GM18519 (cell line): Measurements from ENCODE around the gene GAPDH.
"Not testable (repeated sequence)": the region's sequence is repeated elsewhere in the genome, so short reads cannot be mapped to it uniquely, and the experiment has no call there.

Source experiments
- ATAC-seq: cut with Tn5 transposase; IDR thresholded peaks from one replicate; pipeline ENCODE4 v1.9.1; 2021; ENCODE audit warnings: mild to moderate bottlenecking, moderate library complexity; ENCODE audit not compliant: unreplicated experiment, low FRiP score

Gene GAPDH

DNA sequence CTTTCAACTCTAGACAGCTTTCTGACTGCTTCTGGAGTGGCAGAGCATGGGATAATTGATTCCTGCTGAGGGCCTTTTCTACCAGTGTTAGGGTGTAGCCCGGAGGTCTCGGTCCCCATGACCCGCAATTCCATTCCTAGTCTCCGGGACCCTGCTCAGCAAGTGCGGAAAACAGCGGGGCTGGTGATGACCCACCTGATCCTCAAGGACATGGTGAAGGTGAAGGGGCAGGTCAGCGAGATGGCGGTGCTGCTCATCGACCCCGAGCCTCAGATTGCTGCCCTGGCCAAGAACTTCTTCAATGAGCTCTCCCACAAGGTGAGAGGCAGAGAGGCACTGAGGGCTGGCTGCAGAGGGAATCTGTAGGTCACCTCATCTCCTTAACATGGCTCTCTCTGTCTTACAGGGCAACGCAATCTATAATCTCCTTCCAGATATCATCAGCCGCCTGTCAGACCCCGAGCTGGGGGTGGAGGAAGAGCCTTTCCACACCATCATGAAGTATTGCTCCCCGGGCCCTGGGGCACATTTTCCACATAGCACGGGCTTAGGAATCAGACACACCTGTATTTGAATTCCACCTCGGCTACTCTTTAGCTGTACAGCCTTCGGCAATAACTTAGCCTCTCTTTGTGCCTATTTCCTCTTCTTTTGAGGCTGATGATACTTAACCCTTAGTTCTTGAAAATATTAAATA lies 5.6 kb upstream of the GAPDH start:
- ATAC-seq, result no peak

DNA sequence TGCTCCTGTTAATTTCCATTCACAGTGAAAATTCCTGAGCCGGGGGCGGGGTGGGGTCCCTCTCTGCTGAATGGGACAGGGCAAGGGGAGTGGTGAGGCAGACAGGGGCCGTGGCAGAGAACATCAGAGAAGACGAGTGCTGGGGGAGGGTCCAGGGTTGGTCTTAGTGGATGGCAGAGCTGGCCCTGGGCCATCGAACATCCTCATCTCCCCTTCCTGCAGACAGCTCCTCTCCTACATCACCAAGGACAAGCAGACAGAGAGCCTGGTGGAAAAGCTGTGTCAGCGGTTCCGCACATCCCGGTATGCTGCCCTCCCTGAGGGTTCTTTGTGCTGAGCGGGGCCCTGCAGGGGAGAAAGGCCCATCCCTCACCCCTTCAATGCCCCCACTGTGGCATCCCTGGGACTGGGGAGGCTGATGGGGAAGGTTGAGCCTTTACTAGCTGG lies 5.0 kb upstream of the GAPDH start:
- ATAC-seq, result no peak

DNA sequence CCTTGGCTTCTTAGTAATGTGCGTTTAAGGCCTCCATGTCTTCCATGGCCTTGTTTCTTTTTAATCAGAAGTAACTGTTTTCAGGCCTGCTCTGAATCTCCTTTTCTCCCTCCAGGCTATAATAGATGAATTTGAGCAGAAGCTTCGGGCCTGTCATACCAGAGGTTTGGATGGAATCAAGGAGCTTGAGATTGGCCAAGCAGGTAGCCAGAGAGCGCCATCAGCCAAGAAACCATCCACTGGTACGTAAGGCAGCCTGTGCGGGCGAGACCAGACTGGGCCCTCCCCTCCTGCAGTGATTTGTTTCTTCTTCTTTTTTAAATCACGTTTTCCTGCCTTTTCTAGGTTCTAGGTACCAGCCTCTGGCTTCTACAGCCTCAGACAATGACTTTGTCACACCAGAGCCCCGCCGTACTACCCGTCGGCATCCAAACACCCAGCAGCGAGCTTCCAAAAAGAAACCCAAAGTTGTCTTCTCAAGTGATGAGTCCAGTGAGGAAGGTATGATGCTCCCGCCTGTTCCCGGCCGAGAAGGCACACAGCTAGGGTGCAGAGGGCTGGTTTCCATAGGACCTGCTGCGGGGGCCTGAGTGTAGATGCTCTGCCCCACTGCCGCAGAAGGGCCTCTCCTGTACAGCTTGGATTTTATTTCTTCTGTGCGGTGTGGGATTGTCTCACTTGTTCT lies 3.6 kb upstream of the GAPDH start:
- no peak for ATAC-seq

DNA sequence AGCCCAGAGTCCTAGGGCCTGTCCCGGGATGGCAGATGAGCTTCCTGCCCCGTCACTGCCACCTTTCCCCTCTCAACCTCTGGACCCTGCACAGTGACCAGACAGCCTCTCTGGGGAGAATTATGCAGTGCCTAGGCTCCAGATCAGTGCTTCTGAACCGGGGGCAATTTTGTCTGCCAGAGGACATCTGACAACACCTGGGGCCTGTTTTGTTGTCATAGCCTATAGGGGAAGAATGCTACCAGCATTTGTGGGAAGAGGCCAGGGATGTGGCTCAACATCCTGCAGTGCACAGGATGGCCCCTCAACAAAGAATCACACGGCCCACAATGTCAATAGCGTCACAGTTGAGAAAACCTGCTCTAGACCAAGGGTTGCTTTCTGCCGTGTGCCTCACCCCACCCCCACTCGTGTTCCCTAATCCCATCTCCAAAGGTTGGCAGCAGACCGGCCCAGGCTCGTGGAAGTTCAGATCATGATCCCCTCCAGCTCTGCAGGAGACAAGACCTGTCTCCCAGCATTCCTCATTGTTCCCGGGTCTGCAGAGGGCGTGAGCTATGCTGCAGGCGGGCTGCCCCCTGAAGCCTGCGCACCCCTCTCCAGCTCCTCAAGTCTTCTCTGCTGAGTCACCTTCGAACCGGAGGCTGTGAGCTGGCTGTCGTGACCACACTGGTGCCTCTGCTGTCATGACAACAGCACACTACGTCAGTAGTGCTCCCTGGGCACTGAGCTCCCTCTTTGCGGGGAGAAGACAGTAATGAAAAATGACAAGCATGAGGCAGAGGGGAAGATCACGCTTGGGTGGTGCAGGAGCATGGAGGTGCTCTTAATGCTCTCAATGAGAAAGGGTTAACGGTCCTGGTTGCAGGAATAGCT lies 2.0 kb upstream of the GAPDH start:
- ATAC-seq, result no peak

DNA sequence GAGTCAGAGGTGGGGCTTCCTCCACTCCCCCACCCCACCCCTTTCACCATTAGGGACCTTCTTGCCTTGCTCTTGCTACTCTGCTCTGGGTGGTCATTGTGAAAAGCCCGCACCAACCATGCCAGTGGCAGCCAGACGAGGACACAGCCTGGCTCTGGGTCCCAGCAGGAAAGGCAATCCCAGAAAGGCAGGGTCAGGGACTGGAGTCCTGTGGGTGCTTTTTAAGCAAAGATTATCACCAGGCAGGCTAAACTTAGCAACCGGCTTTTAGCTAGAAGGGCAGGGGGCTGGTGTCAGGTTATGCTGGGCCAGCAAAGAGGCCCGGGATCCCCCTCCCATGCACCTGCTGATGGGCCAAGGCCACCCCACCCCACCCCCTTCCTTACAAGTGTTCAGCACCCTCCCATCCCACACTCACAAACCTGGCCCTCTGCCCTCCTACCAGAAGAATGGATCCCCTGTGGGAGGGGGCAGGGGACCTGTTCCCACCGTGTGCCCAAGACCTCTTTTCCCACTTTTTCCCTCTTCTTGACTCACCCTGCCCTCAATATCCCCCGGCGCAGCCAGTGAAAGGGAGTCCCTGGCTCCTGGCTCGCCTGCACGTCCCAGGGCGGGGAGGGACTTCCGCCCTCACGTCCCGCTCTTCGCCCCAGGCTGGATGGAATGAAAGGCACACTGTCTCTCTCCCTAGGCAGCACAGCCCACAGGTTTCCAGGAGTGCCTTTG lies 1.2 kb upstream of the GAPDH start:
- peak; percentile 14 for ATAC-seq

DNA sequence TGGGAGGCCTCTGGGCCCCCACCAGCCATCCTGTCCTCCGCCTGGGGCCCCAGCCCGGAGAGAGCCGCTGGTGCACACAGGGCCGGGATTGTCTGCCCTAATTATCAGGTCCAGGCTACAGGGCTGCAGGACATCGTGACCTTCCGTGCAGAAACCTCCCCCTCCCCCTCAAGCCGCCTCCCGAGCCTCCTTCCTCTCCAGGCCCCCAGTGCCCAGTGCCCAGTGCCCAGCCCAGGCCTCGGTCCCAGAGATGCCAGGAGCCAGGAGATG lies 729 bp upstream of the GAPDH start:
- peak; percentile 8 for ATAC-seq

DNA sequence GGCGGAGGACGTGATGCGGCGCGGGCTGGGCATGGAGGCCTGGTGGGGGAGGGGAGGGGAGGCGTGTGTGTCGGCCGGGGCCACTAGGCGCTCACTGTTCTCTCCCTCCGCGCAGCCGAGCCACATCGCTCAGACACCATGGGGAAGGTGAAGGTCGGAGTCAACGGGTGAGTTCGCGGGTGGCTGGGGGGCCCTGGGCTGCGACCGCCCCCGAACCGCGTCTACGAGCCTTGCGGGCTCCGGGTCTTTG lies 303 bp downstream of the GAPDH start:
- ATAC-seq, result no peak

DNA sequence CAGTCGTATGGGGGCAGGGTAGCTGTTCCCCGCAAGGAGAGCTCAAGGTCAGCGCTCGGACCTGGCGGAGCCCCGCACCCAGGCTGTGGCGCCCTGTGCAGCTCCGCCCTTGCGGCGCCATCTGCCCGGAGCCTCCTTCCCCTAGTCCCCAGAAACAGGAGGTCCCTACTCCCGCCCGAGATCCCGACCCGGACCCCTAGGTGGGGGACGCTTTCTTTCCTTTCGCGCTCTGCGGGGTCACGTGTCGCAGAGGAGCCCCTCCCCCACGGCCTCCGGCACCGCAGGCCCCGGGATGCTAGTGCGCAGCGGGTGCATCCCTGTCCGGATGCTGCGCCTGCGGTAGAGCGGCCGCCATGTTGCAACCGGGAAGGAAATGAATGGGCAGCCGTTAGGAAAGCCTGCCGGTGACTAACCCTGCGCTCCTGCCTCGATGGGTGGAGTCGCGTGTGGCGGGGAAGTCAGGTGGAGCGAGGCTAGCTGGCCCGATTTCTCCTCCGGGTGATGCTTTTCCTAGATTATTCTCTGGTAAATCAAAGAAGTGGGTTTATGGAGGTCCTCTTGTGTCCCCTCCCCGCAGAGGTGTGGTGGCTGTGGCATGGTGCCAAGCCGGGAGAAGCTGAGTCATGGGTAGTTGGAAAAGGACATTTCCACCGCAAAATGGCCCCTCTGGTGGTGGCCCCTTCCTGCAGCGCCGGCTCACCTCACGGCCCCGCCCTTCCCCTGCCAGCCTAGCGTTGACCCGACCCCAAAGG lies 804 bp downstream of the GAPDH start:
- no peak for ATAC-seq

DNA sequence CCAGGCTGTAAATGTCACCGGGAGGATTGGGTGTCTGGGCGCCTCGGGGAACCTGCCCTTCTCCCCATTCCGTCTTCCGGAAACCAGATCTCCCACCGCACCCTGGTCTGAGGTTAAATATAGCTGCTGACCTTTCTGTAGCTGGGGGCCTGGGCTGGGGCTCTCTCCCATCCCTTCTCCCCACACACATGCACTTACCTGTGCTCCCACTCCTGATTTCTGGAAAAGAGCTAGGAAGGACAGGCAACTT lies 1.3 kb downstream of the GAPDH start:
- no peak for ATAC-seq

DNA sequence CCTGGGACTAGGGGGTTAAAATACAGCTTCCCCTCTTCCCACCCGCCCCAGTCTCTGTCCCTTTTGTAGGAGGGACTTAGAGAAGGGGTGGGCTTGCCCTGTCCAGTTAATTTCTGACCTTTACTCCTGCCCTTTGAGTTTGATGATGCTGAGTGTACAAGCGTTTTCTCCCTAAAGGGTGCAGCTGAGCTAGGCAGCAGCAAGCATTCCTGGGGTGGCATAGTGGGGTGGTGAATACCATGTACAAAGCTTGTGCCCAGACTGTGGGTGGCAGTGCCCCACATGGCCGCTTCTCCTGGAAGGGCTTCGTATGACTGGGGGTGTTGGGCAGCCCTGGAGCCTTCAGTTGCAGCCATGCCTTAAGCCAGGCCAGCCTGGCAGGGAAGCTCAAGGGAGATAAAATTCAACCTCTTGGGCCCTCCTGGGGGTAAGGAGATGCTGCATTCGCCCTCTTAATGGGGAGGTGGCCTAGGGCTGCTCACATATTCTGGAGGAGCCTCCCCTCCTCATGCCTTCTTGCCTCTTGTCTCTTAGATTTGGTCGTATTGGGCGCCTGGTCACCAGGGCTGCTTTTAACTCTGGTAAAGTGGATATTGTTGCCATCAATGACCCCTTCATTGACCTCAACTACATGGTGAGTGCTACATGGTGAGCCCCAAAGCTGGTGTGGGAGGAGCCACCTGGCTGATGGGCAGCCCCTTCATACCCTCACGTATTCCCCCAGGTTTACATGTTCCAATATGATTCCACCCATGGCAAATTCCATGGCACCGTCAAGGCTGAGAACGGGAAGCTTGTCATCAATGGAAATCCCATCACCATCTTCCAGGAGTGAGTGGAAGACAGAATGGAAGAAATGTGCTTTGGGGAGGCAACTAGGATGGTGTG lies 1.9 kb downstream of the GAPDH start:
- ATAC-seq, result no peak

DNA sequence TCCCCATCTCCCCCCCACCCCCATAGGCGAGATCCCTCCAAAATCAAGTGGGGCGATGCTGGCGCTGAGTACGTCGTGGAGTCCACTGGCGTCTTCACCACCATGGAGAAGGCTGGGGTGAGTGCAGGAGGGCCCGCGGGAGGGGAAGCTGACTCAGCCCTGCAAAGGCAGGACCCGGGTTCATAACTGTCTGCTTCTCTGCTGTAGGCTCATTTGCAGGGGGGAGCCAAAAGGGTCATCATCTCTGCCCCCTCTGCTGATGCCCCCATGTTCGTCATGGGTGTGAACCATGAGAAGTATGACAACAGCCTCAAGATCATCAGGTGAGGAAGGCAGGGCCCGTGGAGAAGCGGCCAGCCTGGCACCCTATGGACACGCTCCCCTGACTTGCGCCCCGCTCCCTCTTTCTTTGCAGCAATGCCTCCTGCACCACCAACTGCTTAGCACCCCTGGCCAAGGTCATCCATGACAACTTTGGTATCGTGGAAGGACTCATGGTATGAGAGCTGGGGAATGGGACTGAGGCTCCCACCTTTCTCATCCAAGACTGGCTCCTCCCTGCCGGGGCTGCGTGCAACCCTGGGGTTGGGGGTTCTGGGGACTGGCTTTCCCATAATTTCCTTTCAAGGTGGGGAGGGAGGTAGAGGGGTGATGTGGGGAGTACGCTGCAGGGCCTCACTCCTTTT lies 2.7 kb downstream of the GAPDH start:
- ATAC-seq, result no peak

DNA sequence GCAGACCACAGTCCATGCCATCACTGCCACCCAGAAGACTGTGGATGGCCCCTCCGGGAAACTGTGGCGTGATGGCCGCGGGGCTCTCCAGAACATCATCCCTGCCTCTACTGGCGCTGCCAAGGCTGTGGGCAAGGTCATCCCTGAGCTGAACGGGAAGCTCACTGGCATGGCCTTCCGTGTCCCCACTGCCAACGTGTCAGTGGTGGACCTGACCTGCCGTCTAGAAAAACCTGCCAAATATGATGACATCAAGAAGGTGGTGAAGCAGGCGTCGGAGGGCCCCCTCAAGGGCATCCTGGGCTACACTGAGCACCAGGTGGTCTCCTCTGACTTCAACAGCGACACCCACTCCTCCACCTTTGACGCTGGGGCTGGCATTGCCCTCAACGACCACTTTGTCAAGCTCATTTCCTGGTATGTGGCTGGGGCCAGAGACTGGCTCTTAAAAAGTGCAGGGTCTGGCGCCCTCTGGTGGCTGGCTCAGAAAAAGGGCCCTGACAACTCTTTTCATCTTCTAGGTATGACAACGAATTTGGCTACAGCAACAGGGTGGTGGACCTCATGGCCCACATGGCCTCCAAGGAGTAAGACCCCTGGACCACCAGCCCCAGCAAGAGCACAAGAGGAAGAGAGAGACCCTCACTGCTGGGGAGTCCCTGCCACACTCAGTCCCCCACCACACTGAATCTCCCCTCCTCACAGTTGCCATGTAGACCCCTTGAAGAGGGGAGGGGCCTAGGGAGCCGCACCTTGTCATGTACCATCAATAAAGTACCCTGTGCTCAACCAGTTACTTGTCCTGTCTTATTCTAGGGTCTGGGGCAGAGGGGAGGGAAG lies 3.5 kb downstream of the GAPDH start:
- not testable (repeated sequence) for ATAC-seq

DNA sequence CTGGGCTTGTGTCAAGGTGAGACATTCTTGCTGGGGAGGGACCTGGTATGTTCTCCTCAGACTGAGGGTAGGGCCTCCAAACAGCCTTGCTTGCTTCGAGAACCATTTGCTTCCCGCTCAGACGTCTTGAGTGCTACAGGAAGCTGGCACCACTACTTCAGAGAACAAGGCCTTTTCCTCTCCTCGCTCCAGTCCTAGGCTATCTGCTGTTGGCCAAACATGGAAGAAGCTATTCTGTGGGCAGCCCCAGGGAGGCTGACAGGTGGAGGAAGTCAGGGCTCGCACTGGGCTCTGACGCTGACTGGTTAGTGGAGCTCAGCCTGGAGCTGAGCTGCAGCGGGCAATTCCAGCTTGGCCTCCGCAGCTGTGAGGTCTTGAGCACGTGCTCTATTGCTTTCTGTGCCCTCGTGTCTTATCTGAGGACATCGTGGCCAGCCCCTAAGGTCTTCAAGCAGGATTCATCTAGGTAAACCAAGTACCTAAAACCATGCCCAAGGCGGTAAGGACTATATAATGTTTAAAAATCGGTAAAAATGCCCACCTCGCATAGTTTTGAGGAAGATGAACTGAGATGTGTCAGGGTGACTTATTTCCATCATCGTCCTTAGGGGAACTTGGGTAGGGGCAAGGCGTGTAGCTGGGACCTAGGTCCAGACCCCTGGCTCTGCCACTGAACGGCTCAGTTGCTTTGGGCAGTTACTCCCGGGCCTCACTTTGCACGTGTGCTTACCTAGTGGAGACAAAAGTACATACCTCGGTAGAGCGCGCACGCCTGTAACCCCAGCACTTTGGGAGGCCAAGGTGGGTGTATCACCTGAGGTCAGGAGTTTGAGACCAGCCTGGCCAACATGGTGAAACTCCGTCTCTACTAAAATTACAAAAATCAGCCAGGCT lies 4.3 kb downstream of the GAPDH start:
- ATAC-seq, result no peak

DNA sequence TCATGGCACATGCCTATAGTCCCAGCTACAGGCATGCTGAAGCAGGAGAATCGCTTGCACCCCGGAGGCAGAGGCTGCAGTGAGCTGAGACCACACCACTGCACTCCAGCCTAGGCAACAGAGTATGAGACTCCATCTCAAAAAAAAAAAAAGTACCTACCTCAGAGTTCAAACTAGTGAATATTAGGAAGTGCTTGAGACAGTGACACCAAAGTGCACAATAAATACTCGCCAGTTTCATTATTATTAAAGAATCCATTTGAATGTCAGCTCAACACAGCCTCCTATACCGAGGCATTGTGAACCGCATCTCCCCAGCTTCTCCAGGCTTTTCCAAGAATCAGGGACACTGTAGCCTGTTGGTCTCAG lies 5.0 kb downstream of the GAPDH start:
- no peak for ATAC-seq

DNA sequence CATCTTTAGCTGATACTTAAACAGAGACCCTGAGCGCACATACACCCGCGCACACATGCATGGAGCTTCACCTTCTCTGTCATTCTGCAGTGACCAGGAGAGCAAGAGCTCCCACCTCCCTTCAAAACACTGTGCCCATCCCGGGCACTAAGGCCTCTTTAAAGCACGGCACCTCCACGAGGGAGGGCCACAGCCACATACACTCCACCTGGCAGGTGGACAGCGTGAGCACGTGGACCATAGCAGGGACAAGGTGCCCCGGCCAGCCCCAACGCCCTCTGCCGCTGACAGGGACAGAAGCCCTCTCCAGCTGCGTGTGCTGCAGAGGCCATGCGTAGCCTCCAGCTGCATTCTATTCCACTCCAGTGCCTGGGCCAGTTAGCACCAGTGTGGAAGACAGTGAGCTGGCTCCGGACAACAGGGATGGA lies 5.4 kb downstream of the GAPDH start:
- no peak for ATAC-seq

DNA sequence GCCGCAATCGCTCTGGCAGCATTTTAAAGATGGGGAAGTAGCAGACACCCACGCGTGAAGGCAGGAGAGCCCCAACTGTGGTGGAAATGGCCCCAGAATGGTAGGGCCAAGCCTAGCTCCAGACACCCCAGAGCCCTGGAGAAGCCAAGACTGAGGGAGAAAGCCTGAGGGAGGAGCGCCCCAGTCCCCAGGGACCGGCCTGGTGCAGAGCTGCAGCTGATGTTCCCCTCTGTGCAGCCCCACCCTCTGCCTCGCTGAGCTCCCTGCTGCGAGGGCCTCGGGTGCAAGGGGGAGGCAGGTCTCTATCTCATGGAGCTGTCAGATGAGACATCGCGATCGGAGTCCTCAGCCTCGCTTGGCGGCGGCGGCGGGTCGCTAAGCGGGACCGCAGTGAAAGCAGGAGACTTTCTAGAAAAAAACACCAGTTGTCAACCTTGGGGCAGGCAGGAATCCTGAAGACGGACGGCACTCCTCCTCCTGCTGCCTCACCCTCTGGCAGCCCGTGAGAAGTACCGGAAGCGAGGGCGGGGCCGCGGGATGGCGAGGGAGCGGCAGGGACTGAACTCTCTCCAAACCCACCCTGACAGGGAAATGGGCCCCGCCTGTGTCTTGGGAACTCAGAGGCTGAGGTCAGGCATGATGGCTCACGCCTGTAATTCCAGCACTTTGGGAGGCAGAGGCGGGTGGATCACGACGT lies 6.0 kb downstream of the GAPDH start:
- ATAC-seq, result no peak
